Peyer's patch (tissue), 4 donors: ENCODE data around the gene SLC22A2. TPM values are rescaled to one million over a fixed set of nuclear protein-coding genes. Genes with fewer than 3 reads are reported as not detected.

ENCODE experiments used
- DNase-seq, 3 donors: peaks; one replicate each; pipeline ENCODE4 v3.0.0-alpha.2; 2017 to 2019
- H3K27ac ChIP-seq, 4 donors: fragments of 200-600 bp; sonication (generic); one replicate each; pipeline ENCODE4 v1.5.1; 2016 to 2019
- H3K27me3 ChIP-seq, 2 donors: fragments of 200-600 bp; sonication (generic); one replicate each; pipeline ENCODE4 v1.5.1; 2019
- H3K36me3 ChIP-seq, 3 donors: fragments of 200-600 bp; sonication (generic); one replicate each; pipeline ENCODE4 v1.5.1; 2016 to 2019
- H3K4me1 ChIP-seq, 4 donors: fragments of 200-600 bp; sonication (generic); one replicate each; pipeline ENCODE4 v1.5.1; 2016 to 2019
- H3K4me3 ChIP-seq, 4 donors: fragments of 200-600 bp; sonication (generic); 1 replicate in 3 of 4; 2 replicates in 1 of 4; pipeline ENCODE4 v1.5.1; 2016 to 2019; ENCODE audit warnings: mild to moderate bottlenecking in 1 of 4
- H3K9me3 ChIP-seq, 4 donors: fragments of 200-600 bp; sonication (generic); one replicate each; pipeline ENCODE4 v1.5.1; 2016 to 2019; ENCODE audit warnings: mild to moderate bottlenecking in 1 of 4
- POLR2A ChIP-seq, 2 donors: fragments of 450-650 bp; IDR thresholded peaks; one replicate each; pipeline ENCODE4 v1.5.1; 2017; ENCODE audit warnings: antibody characterized with exemption in 2 of 2, mild to moderate bottlenecking in 2 of 2, moderate library complexity in 2 of 2
- total RNA-seq, 4 donors: library from RNA; depleted of rRNA; stranded (reverse); fragments of >200 nt; gene quantifications; one replicate each; pipeline ENCODE4 v1.1.0, GENCODE V29; 2016
- TF ChIP-seq, protein P1 (sequence below), 6 experiments: fragments of 450-650 bp in 4 of 6; fragments of 200-600 bp in 2 of 6; sonication (generic) in 1 of 6; IDR thresholded peaks; one replicate each; pipeline ENCODE4 v1.5.1; 2017 to 2019; ENCODE audit warnings: antibody characterized with exemption in 6 of 6, mild to moderate bottlenecking in 3 of 6, moderate library complexity in 1 of 6

The SLC22A2 gene
- total RNA-seq, 4 donors from 2014 or later: not detected

- no peak for DNase-seq
- TF ChIP-seq, protein P1, sequence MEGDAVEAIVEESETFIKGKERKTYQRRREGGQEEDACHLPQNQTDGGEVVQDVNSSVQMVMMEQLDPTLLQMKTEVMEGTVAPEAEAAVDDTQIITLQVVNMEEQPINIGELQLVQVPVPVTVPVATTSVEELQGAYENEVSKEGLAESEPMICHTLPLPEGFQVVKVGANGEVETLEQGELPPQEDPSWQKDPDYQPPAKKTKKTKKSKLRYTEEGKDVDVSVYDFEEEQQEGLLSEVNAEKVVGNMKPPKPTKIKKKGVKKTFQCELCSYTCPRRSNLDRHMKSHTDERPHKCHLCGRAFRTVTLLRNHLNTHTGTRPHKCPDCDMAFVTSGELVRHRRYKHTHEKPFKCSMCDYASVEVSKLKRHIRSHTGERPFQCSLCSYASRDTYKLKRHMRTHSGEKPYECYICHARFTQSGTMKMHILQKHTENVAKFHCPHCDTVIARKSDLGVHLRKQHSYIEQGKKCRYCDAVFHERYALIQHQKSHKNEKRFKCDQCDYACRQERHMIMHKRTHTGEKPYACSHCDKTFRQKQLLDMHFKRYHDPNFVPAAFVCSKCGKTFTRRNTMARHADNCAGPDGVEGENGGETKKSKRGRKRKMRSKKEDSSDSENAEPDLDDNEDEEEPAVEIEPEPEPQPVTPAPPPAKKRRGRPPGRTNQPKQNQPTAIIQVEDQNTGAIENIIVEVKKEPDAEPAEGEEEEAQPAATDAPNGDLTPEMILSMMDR (IDR thresholded peaks at IDR 0.05): no peak
- no peak for TF ChIP-seq POLR2A (IDR thresholded peaks at IDR 0.05)
Measured at GRCh38 chr6:160170018-160170680, 88.5 kb downstream of the SLC22A2 start.

GRCh38 chr6:160167604-160168399 is 90.8 kb downstream of the SLC22A2 start:
- Histone ChIP-seq H3K27ac (peak overlapping the region in 3 of 4 donors; percentile 46 to 84 (median 76)), H3K36me3 (no peaks in the 10 kb centered on the region), H3K27me3 (no peaks in the 10 kb centered on the region), H3K9me3 (no peaks in the 10 kb centered on the region), H3K4me3 (no peak overlapping the region), H3K4me1 (peaks cover 0 to 8% (median 0%) of the 10 kb centered on the region in 4 donors)
- no peak for TF ChIP-seq POLR2A (IDR thresholded peaks at IDR 0.05)
- TF ChIP-seq, protein P1 (IDR thresholded peaks at IDR 0.05): peak in 3 of 6 experiments; percentile 39 to 48 (median 46)
- peak in 2 of 3 donors; percentile 49 to 61 for DNase-seq

More at GRCh38 chr6:160170018-160170680, 88.5 kb downstream of the SLC22A2 start:
- Histone ChIP-seq H3K27me3 (no peaks in the 10 kb centered on the region), H3K4me3 (no peak overlapping the region), H3K4me1 (peaks cover 0 to 8% (median 0%) of the 10 kb centered on the region in 4 donors), H3K9me3 (no peaks in the 10 kb centered on the region), H3K27ac (no peak overlapping the region), H3K36me3 (no peaks in the 10 kb centered on the region)

Other genes with a start within 250 kb of the SLC22A2 start
- gene SLC22A1, start 137.0 kb downstream of the SLC22A2 start, total RNA-seq: 1 to 10 TPM in 3 of 4 donors, not detected in 1; 1.1 to 8.2 (median 4.7) TPM
- gene SLC22A3, start 89.6 kb upstream of the SLC22A2 start, total RNA-seq: 10 to 100 TPM in 1 of 4 donors, 1 to 10 TPM in 3; 2.5 to 10.6 (median 8.9) TPM